HepG2 (cell line): ENCODE results near the gene UBAC1. TPM values are rescaled to one million over a fixed set of nuclear protein-coding genes. Genes with fewer than 3 reads are reported as not detected.
A peak's percentile ranks its signal among the peaks of the same experiment; 100 is the strongest.

Source experiments
- CHD4 ChIP-seq: fragments of 200-600 bp; sonication (generic); IDR thresholded peaks from 2 replicates; pipeline ENCODE4 v1.7.0; 2017; ENCODE audit warnings: mild to moderate bottlenecking, low read length, borderline replicate concordance
- NPAS2 ChIP-seq: sonication (generic); formaldehyde crosslinking; IDR thresholded peaks from 2 replicates; pipeline ENCODE4 v1.8.0; 2022; ENCODE audit warnings: mild to moderate bottlenecking, missing genetic modification reagents, borderline replicate concordance
- PHF5A ChIP-seq: IDR thresholded peaks from one replicate; pipeline ENCODE4 v1.6.1; 2018; ENCODE audit warnings: low read depth, missing genetic modification reagents; ENCODE audit not compliant: unreplicated experiment
- SRSF1 ChIP-seq: fragments of 200-400 bp; formaldehyde crosslinking; optimal IDR thresholded peaks from 2 replicates; pipeline ENCODE3; 2017; ENCODE audit warnings: mild to moderate bottlenecking, low read depth, low read length, moderate library complexity
- STAT5B ChIP-seq: sonication (generic); formaldehyde crosslinking; IDR thresholded peaks from 2 replicates; pipeline ENCODE4 v1.4.0; 2020; ENCODE audit warnings: missing genetic modification reagents
- ZNF292 ChIP-seq: sonication (generic); formaldehyde crosslinking; IDR thresholded peaks from 2 replicates; pipeline ENCODE4 v1.8.1; 2022; ENCODE audit warnings: mild to moderate bottlenecking, low read depth, missing genetic modification reagents, borderline replicate concordance
- ZNF3 ChIP-seq: IDR thresholded peaks from 2 replicates; pipeline ENCODE4 v1.7.0; 2017; ENCODE audit warnings: inconsistent platforms
- ZNF34 ChIP-seq: sonication (generic); formaldehyde crosslinking; IDR thresholded peaks from 2 replicates; pipeline ENCODE4 v1.4.0; 2020; ENCODE audit warnings: mild to moderate bottlenecking, missing genetic modification reagents, borderline replicate concordance
- ZNF350 ChIP-seq: sonication (generic); formaldehyde crosslinking; IDR thresholded peaks from 2 replicates; pipeline ENCODE4 v1.4.0; 2020; ENCODE audit warnings: mild to moderate bottlenecking, low read depth, missing genetic modification reagents, borderline replicate concordance
- ZNF441 ChIP-seq: sonication (generic); formaldehyde crosslinking; IDR thresholded peaks from 2 replicates; pipeline ENCODE4 v1.7.0; 2021; ENCODE audit warnings: missing genetic modification reagents, borderline replicate concordance
- polyA plus RNA-seq, 8 experiments: library from polyadenylated mRNA; depleted of rRNA in 3 of 8; stranded (reverse) in 7 of 8; unstranded in 1 of 8; fragments of >200 nt; fragmentation: Illumina TruSeq in 4 of 8; extraction: Trizol in 4 of 8; gene quantifications; 2 replicates each; pipeline versions ENCODE4 v1.2.1 to v1.2.3, GENCODE V29; 2011 to 2016; ENCODE audit warnings: low read depth in 4 of 8, missing spikeins in 1 of 8, mixed read lengths in 1 of 8; ENCODE audit not compliant: insufficient read depth in 1 of 8
- total RNA-seq, 5 experiments: library from RNA; depleted of rRNA; stranded (reverse); fragments of >200 nt; fragmentation: Illumina TruSeq; extraction: Trizol; gene quantifications; 2 replicates each; pipeline ENCODE4 v1.2.3, GENCODE V29; 2016; ENCODE audit warnings: low read depth in 1 of 5
- TF ChIP-seq, protein P1 (sequence below): IDR thresholded peaks from 2 replicates; pipeline ENCODE4 v1.6.1; 2012; ENCODE audit warnings: low read length, improper control_type of control experiment
- TF ChIP-seq, protein P2 (sequence below): sonication (generic); formaldehyde crosslinking; IDR thresholded peaks from 2 replicates; pipeline ENCODE4 v1.8.0; 2022; ENCODE audit warnings: mild to moderate bottlenecking, missing genetic modification reagents, borderline replicate concordance
- TF ChIP-seq, protein P3 (sequence below): sonication (generic); formaldehyde crosslinking; conservative IDR thresholded peaks from 2 replicates; pipeline ENCODE4 v1.4.0; 2020; ENCODE audit warnings: missing genetic modification reagents
- TF ChIP-seq, protein P4 (sequence below): sonication (generic); formaldehyde crosslinking; IDR thresholded peaks from 2 replicates; pipeline ENCODE4 v1.8.0; 2023; ENCODE audit warnings: mild to moderate bottlenecking, missing genetic modification reagents
- TF ChIP-seq, protein P5 (sequence below): sonication (generic); formaldehyde crosslinking; IDR thresholded peaks from 2 replicates; pipeline ENCODE4 v1.8.0; 2022; ENCODE audit warnings: missing genetic modification reagents, low read depth, mild to moderate bottlenecking, borderline replicate concordance

The UBAC1 gene
- total and polyA plus RNA-seq, 2 of the 13 experiments (the other 11 are each of a cell fraction or from before 2014, with no cell fraction given), result 32.2 to 34.1 TPM

DNA sequence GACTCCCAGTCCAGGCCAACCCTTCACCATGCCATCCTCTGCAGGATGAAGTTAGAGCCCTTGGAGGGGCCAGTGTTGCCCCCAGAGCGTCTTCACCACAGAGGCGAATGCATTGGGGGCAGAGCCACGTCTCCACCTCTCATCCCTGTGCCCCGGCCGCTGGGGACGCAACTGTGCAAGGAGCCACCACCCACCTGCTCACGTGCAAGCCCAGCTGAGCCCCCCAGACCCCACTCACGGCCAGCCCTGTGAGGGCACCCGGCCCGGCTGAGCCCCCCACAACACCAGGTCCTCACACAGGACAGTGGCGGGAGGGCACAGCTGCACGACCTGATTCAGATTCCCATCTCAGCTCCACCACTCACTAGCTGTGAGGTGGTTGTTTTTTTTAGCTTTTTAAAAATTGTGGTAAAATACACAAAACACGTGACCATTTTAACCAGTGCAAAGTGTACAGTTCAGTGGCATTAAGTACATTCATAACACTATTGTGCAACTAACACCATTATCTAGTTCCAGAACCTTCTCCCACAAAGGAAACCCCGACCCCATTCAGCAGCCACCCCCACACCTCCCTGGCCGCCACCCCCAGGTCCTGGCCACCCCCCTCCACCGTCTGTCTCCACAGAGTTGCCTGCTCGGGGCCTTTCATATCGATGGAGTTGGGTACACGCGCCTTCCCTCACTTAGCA lies 33.5 kb upstream of the UBAC1 start (continued):
- TF ChIP-seq, protein P1, sequence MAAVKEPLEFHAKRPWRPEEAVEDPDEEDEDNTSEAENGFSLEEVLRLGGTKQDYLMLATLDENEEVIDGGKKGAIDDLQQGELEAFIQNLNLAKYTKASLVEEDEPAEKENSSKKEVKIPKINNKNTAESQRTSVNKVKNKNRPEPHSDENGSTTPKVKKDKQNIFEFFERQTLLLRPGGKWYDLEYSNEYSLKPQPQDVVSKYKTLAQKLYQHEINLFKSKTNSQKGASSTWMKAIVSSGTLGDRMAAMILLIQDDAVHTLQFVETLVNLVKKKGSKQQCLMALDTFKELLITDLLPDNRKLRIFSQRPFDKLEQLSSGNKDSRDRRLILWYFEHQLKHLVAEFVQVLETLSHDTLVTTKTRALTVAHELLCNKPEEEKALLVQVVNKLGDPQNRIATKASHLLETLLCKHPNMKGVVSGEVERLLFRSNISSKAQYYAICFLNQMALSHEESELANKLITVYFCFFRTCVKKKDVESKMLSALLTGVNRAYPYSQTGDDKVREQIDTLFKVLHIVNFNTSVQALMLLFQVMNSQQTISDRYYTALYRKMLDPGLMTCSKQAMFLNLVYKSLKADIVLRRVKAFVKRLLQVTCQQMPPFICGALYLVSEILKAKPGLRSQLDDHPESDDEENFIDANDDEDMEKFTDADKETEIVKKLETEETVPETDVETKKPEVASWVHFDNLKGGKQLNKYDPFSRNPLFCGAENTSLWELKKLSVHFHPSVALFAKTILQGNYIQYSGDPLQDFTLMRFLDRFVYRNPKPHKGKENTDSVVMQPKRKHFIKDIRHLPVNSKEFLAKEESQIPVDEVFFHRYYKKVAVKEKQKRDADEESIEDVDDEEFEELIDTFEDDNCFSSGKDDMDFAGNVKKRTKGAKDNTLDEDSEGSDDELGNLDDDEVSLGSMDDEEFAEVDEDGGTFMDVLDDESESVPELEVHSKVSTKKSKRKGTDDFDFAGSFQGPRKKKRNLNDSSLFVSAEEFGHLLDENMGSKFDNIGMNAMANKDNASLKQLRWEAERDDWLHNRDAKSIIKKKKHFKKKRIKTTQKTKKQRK, result no peak
- no peak for TF ChIP-seq PHF5A
- TF ChIP-seq, protein P2, sequence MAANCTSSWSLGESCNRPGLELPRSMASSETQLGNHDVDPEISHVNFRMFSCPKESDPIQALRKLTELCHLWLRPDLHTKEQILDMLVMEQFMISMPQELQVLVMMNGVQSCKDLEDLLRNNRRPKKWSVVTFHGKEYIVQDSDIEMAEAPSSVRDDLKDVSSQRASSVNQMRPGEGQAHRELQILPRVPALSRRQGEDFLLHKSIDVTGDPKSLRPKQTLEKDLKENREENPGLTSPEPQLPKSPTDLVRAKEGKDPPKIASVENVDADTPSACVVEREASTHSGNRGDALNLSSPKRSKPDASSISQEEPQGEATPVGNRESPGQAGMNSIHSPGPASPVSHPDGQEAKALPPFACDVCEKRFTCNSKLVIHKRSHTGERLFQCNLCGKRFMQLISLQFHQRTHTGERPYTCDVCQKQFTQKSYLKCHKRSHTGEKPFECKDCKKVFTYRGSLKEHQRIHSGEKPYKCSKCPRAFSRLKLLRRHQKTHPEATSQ, result no peak; the same call in 1 of the 2 replicates
- no peak for TF ChIP-seq ZNF441
- TF ChIP-seq, protein P3, sequence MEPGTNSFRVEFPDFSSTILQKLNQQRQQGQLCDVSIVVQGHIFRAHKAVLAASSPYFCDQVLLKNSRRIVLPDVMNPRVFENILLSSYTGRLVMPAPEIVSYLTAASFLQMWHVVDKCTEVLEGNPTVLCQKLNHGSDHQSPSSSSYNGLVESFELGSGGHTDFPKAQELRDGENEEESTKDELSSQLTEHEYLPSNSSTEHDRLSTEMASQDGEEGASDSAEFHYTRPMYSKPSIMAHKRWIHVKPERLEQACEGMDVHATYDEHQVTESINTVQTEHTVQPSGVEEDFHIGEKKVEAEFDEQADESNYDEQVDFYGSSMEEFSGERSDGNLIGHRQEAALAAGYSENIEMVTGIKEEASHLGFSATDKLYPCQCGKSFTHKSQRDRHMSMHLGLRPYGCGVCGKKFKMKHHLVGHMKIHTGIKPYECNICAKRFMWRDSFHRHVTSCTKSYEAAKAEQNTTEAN, result no peak
- TF ChIP-seq ZNF292, result no peak
- no peak for TF ChIP-seq CHD4
- TF ChIP-seq, protein P4, sequence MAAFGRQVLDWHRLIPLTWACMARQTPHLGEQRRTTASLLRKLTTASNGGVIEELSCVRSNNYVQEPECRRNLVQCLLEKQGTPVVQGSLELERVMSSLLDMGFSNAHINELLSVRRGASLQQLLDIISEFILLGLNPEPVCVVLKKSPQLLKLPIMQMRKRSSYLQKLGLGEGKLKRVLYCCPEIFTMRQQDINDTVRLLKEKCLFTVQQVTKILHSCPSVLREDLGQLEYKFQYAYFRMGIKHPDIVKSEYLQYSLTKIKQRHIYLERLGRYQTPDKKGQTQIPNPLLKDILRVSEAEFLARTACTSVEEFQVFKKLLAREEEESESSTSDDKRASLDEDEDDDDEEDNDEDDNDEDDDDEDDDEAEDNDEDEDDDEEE, result no peak
- peak; percentile 2; the same call in 1 of the 2 replicates for TF ChIP-seq ZNF350
- TF ChIP-seq SRSF1, result no peak
- TF ChIP-seq NPAS2 (CRISPR knock-in tag), result no peak
- no peak; the same call in 1 of the 2 replicates for TF ChIP-seq STAT5B
- TF ChIP-seq ZNF3 (CRISPR knock-in tag), result no peak
- TF ChIP-seq, protein P5, sequence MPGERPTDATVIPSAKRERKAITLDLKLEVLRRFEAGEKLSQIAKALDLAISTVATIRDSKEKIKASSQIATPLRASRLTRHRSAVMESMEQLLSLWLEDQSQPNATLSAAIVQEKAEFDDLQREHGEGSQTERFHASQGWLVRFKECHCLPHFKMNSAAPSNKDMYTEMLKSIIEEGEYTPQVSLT (CRISPR knock-in tag), result no peak
- TF ChIP-seq ZNF34, result no peak
